Activated CD4-positive, alpha-beta memory T cell treated with anti-CD3 and anti-CD28 coated beads for 36 hours (primary cell): ENCODE results near the gene CACNA1D. TPM values are rescaled to one million over a fixed set of nuclear protein-coding genes. Genes with fewer than 3 reads are reported as not detected.

Experiments used
- CTCF ChIA-PET: fragments of 350-600 bp; sonication (Branson Sonifier 250); formaldehyde crosslinking; loops from one replicate; lab custom pipeline; 2021; ENCODE audit warnings: antibody characterized with exemption, inconsistent platforms; lab: Charles Lee
- POLR2A ChIA-PET: fragments of 350-600 bp; sonication (Branson Sonifier 250); formaldehyde crosslinking; loops from one replicate; lab custom pipeline; 2021; ENCODE audit warnings: antibody characterized with exemption; lab: Charles Lee
- DNase-seq: peaks from one replicate; pipeline ENCODE4 v3.0.0-alpha.2; 2020
- H3K27ac Mint-ChIP-seq: one replicate; pipeline ENCODE4 v1.8.0; 2021; ENCODE audit warnings: mixed read lengths
- H3K27me3 Mint-ChIP-seq: one replicate; pipeline ENCODE4 v1.8.0; 2021; ENCODE audit warnings: mixed read lengths
- H3K36me3 Mint-ChIP-seq: one replicate; pipeline ENCODE4 v1.8.0; 2021; ENCODE audit warnings: mixed read lengths
- H3K4me1 Mint-ChIP-seq: one replicate; pipeline ENCODE4 v1.8.0; 2021; ENCODE audit warnings: low read depth, mixed read lengths
- H3K4me3 Mint-ChIP-seq: one replicate; pipeline ENCODE4 v1.8.0; 2021; ENCODE audit warnings: mild to moderate bottlenecking, mixed read lengths
- H3K9me3 Mint-ChIP-seq: one replicate; pipeline ENCODE4 v1.8.0; 2021; ENCODE audit warnings: mixed read lengths
- intact Hi-C: fragments of 100-400 bp; cut with micrococcal nuclease; formaldehyde crosslinking; loops from one replicate; pipeline ENCODE4 v1.15.1; 2023
- total RNA-seq, 2 experiments: library from RNA; stranded (reverse); gene quantifications; one replicate each; pipeline ENCODE4 v1.2.3, GENCODE V29; 2021

The CACNA1D gene
- total RNA-seq, 2 experiments from 2014 or later = 0.24 to 0.53 TPM

- POLR2A ChIA-PET = no interaction called here
- DNase-seq = no peak
- peaks cover 2% of the 10 kb centered on the region for H3K27me3 Mint-ChIP-seq
- intact Hi-C loops = no loop called here
- no peaks in the 10 kb centered on the region for H3K9me3 Mint-ChIP-seq
- CTCF ChIA-PET = no interaction called here
- H3K4me1 Mint-ChIP-seq = no peaks in the 10 kb centered on the region
- H3K4me3 Mint-ChIP-seq = no peak overlapping the region
- H3K36me3 Mint-ChIP-seq = no peaks in the 10 kb centered on the region
- H3K27ac Mint-ChIP-seq = no peak overlapping the region
Measured at GRCh38 chr3:53819163-53819868, 324.9 kb downstream of the CACNA1D start.

- POLR2A ChIA-PET = no interaction called here
- intact Hi-C loops = no loop called here
- H3K27me3 Mint-ChIP-seq = peaks cover 2% of the 10 kb centered on the region
- H3K27ac Mint-ChIP-seq = no peak overlapping the region
- no peaks in the 10 kb centered on the region for H3K4me1 Mint-ChIP-seq
- no peak overlapping the region for H3K4me3 Mint-ChIP-seq
- H3K36me3 Mint-ChIP-seq = no peaks in the 10 kb centered on the region
- CTCF ChIA-PET = no interaction called here
- DNase-seq = no peak
- H3K9me3 Mint-ChIP-seq = no peaks in the 10 kb centered on the region
Measured at GRCh38 chr3:53820084-53820483, 325.7 kb downstream of the CACNA1D start.

- no peaks in the 10 kb centered on the region for H3K9me3 Mint-ChIP-seq
- no peak overlapping the region for H3K4me3 Mint-ChIP-seq
- H3K27ac Mint-ChIP-seq = no peak overlapping the region
- H3K4me1 Mint-ChIP-seq = no peaks in the 10 kb centered on the region
- DNase-seq = no peak
- peaks cover 2% of the 10 kb centered on the region for H3K27me3 Mint-ChIP-seq
- intact Hi-C loops = no loop called here
- POLR2A ChIA-PET = no interaction called here
- CTCF ChIA-PET = no interaction called here
- H3K36me3 Mint-ChIP-seq = no peaks in the 10 kb centered on the region
Measured at GRCh38 chr3:53820756-53821580, 326.6 kb downstream of the CACNA1D start.

- Mint-ChIP-seq H3K4me1 (no peaks in the 10 kb centered on the region), H3K27ac (no peak overlapping the region), H3K9me3 (no peaks in the 10 kb centered on the region), H3K4me3 (no peak overlapping the region), H3K36me3 (no peaks in the 10 kb centered on the region), H3K27me3 (peaks cover 2% of the 10 kb centered on the region)
- POLR2A ChIA-PET = no interaction called here
- no peak for DNase-seq
- intact Hi-C loops = no loop called here
- CTCF ChIA-PET = no interaction called here
Measured at GRCh38 chr3:53821631-53822121, 327.3 kb downstream of the CACNA1D start.

- Mint-ChIP-seq H3K27me3 (peaks cover 2% of the 10 kb centered on the region), H3K9me3 (no peaks in the 10 kb centered on the region), H3K4me1 (no peaks in the 10 kb centered on the region), H3K27ac (no peak overlapping the region), H3K36me3 (no peaks in the 10 kb centered on the region), H3K4me3 (no peak overlapping the region)
- ChIA-PET POLR2A (no interaction called here), CTCF (no interaction called here)
- intact Hi-C loops = no loop called here
- no peak for DNase-seq
Measured at GRCh38 chr3:53822331-53822741, 327.9 kb downstream of the CACNA1D start.

- no peak for DNase-seq
- Mint-ChIP-seq H3K4me1 (no peaks in the 10 kb centered on the region), H3K9me3 (no peaks in the 10 kb centered on the region), H3K4me3 (no peak overlapping the region), H3K36me3 (no peaks in the 10 kb centered on the region), H3K27me3 (peaks cover 2% of the 10 kb centered on the region), H3K27ac (no peak overlapping the region)
- intact Hi-C loops = no loop called here
- CTCF ChIA-PET = no interaction called here
- POLR2A ChIA-PET = no interaction called here
Measured at GRCh38 chr3:53823026-53823955, 328.9 kb downstream of the CACNA1D start.

GRCh38 chr3:53823956-53824657 lies 329.7 kb downstream of the CACNA1D start:
- H3K9me3 Mint-ChIP-seq = no peaks in the 10 kb centered on the region
- H3K27ac Mint-ChIP-seq = no peak overlapping the region
- no peak for DNase-seq
- H3K4me3 Mint-ChIP-seq = no peak overlapping the region
- intact Hi-C loops = no loop called here
- peaks cover 2% of the 10 kb centered on the region for H3K27me3 Mint-ChIP-seq
- ChIA-PET CTCF (no interaction called here), POLR2A (no interaction called here)
- no peaks in the 10 kb centered on the region for H3K4me1 Mint-ChIP-seq
- no peaks in the 10 kb centered on the region for H3K36me3 Mint-ChIP-seq

- no peaks in the 10 kb centered on the region for H3K9me3 Mint-ChIP-seq
- no peaks in the 10 kb centered on the region for H3K4me1 Mint-ChIP-seq
- no peaks in the 10 kb centered on the region for H3K27me3 Mint-ChIP-seq
- H3K27ac Mint-ChIP-seq = no peak overlapping the region
- DNase-seq = no peak
- no peaks in the 10 kb centered on the region for H3K36me3 Mint-ChIP-seq
- POLR2A ChIA-PET = no interaction called here
- intact Hi-C loops = no loop called here
- H3K4me3 Mint-ChIP-seq = no peak overlapping the region
- CTCF ChIA-PET = no interaction called here
Measured at GRCh38 chr3:53824795-53825194, 330.4 kb downstream of the CACNA1D start.

GRCh38 chr3:53826048-53826447 lies 331.6 kb downstream of the CACNA1D start:
- no peak overlapping the region for H3K27ac Mint-ChIP-seq
- H3K4me3 Mint-ChIP-seq = no peak overlapping the region
- no peaks in the 10 kb centered on the region for H3K36me3 Mint-ChIP-seq

GRCh38 chr3:53828581-53828980 lies 334.2 kb downstream of the CACNA1D start:
- Mint-ChIP-seq H3K4me1 (no peaks in the 10 kb centered on the region), H3K27ac (no peak overlapping the region), H3K9me3 (no peaks in the 10 kb centered on the region), H3K4me3 (no peak overlapping the region), H3K36me3 (no peaks in the 10 kb centered on the region), H3K27me3 (no peaks in the 10 kb centered on the region)
- no peak for DNase-seq
- intact Hi-C loops = no loop called here
- ChIA-PET CTCF (no interaction called here), POLR2A (no interaction called here)

More at GRCh38 chr3:53826048-53826447, 331.6 kb downstream of the CACNA1D start:
- no peak for DNase-seq
- Mint-ChIP-seq H3K4me1 (no peaks in the 10 kb centered on the region), H3K9me3 (no peaks in the 10 kb centered on the region), H3K27me3 (no peaks in the 10 kb centered on the region)
- intact Hi-C loops = no loop called here
- CTCF ChIA-PET = no interaction called here
- POLR2A ChIA-PET = no interaction called here

GRCh38 chr3:53829605-53830004 lies 335.2 kb downstream of the CACNA1D start:
- H3K27me3 Mint-ChIP-seq = no peaks in the 10 kb centered on the region
- H3K36me3 Mint-ChIP-seq = no peaks in the 10 kb centered on the region
- no peak overlapping the region for H3K27ac Mint-ChIP-seq
- POLR2A ChIA-PET = no interaction called here
- no peaks in the 10 kb centered on the region for H3K9me3 Mint-ChIP-seq
- H3K4me3 Mint-ChIP-seq = no peak overlapping the region
- H3K4me1 Mint-ChIP-seq = no peaks in the 10 kb centered on the region
- intact Hi-C loops = no loop called here
- no peak for DNase-seq
- CTCF ChIA-PET = no interaction called here
